Measurements from ENCODE around the gene TNNI3.

DNA sequence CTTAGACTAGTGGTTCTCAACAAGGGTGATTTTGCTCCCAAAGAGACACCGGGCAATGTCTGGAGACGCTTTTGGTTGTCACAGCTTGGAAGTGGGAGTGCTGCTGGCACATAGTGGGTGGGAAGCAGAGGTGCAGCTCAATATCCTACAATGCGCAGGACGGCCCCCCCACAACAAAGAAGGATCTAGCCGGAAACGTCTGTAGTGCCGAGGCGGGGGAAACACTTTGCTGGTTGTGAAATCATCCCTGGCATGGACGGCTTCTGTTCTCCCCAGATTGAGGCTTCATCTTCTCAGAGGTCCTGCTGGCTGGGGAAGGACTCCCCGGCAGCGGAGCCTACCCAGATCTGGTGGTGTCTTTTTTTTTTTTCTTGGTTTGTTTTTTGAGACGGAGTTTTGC, 35.9 kb upstream of the TNNI3 start:
- TF ChIP-seq, protein P1, sequence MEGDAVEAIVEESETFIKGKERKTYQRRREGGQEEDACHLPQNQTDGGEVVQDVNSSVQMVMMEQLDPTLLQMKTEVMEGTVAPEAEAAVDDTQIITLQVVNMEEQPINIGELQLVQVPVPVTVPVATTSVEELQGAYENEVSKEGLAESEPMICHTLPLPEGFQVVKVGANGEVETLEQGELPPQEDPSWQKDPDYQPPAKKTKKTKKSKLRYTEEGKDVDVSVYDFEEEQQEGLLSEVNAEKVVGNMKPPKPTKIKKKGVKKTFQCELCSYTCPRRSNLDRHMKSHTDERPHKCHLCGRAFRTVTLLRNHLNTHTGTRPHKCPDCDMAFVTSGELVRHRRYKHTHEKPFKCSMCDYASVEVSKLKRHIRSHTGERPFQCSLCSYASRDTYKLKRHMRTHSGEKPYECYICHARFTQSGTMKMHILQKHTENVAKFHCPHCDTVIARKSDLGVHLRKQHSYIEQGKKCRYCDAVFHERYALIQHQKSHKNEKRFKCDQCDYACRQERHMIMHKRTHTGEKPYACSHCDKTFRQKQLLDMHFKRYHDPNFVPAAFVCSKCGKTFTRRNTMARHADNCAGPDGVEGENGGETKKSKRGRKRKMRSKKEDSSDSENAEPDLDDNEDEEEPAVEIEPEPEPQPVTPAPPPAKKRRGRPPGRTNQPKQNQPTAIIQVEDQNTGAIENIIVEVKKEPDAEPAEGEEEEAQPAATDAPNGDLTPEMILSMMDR (conservative IDR thresholded peaks at IDR 0.05), result no peak
- no peak for TF ChIP-seq ZFX (IDR thresholded peaks at IDR 0.05)

Data from C4-2B (cell line).